ENCODE results near the gene ZNF749. TPM values are rescaled to one million over a fixed set of nuclear protein-coding genes. Genes with fewer than 3 reads are reported as not detected.

Gene ZNF749
- total RNA-seq, 6 donors from 2014 or later = 6.9 to 16.1 (median 9.0) TPM

GRCh38 chr19:57437931-57438330, 2.8 kb downstream of the ZNF749 start:
- Histone ChIP-seq H3K9me3 (peaks cover 0 to 27% (median 15%) of the 10 kb centered on the region in 4 donors), H3K4me3 (no peak overlapping the region), H3K36me3 (peaks cover 0 to 12% (median 6%) of the 10 kb centered on the region in 4 donors), H3K4me1 (peaks cover 15 to 21% (median 17%) of the 10 kb centered on the region in 4 donors), H3K27me3 (no peaks in the 10 kb centered on the region), H3K27ac (no peak overlapping the region)
- no peak for DNase-seq
- 65 to 70% methylated on average over 4 of the region's 4 CpGs for WGBS, 2 donors
- no peak for ATAC-seq (ENCODE audit: low FRiP score in 2 of 2)
- TF ChIP-seq POLR2AphosphoS5 (IDR thresholded peaks at IDR 0.05) = no peak
- TF ChIP-seq EP300 (IDR thresholded peaks at IDR 0.05) = no peak
- no peak for TF ChIP-seq POLR2A (IDR thresholded peaks at IDR 0.05)
- TF ChIP-seq, protein P1, sequence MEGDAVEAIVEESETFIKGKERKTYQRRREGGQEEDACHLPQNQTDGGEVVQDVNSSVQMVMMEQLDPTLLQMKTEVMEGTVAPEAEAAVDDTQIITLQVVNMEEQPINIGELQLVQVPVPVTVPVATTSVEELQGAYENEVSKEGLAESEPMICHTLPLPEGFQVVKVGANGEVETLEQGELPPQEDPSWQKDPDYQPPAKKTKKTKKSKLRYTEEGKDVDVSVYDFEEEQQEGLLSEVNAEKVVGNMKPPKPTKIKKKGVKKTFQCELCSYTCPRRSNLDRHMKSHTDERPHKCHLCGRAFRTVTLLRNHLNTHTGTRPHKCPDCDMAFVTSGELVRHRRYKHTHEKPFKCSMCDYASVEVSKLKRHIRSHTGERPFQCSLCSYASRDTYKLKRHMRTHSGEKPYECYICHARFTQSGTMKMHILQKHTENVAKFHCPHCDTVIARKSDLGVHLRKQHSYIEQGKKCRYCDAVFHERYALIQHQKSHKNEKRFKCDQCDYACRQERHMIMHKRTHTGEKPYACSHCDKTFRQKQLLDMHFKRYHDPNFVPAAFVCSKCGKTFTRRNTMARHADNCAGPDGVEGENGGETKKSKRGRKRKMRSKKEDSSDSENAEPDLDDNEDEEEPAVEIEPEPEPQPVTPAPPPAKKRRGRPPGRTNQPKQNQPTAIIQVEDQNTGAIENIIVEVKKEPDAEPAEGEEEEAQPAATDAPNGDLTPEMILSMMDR (IDR thresholded peaks at IDR 0.05) = no peak

- Histone ChIP-seq H3K9me3 (peaks cover 0 to 36% (median 25%) of the 10 kb centered on the region in 4 donors), H3K36me3 (peaks cover 5 to 22% (median 16%) of the 10 kb centered on the region in 4 donors)
- no peak for ATAC-seq (ENCODE audit: low FRiP score in 2 of 2)
Measured at GRCh38 chr19:57438925-57439324, 3.8 kb downstream of the ZNF749 start.

GRCh38 chr19:57441979-57442752, 7.0 kb downstream of the ZNF749 start:
- H3K36me3 ChIP-seq = peaks cover 8 to 38% (median 26%) of the 10 kb centered on the region in 4 donors
- ATAC-seq (ENCODE audit: low FRiP score in 2 of 2) (no peak), DNase-seq (no peak)
- peaks cover 6 to 63% (median 44%) of the 10 kb centered on the region in 4 donors for H3K9me3 ChIP-seq
- TF ChIP-seq EP300 (IDR thresholded peaks at IDR 0.05) = no peak
- no peak for TF ChIP-seq POLR2A (IDR thresholded peaks at IDR 0.05)
- TF ChIP-seq, protein P1 (IDR thresholded peaks at IDR 0.05) = no peak
- TF ChIP-seq POLR2AphosphoS5 (IDR thresholded peaks at IDR 0.05) = no peak
- H3K4me3 ChIP-seq = no peak overlapping the region
- no peaks in the 10 kb centered on the region for H3K27me3 ChIP-seq
- H3K27ac ChIP-seq = no peak overlapping the region
- no peaks in the 10 kb centered on the region for H3K4me1 ChIP-seq
- 87 to 89% methylated on average over 7 of the region's 7 CpGs for WGBS, 2 donors

More at GRCh38 chr19:57438925-57439324, 3.8 kb downstream of the ZNF749 start:
- H3K4me3 ChIP-seq = no peak overlapping the region
- no peak for DNase-seq
- no peaks in the 10 kb centered on the region for H3K27me3 ChIP-seq
- H3K27ac ChIP-seq = no peak overlapping the region
- H3K4me1 ChIP-seq = peaks cover 15 to 21% (median 17%) of the 10 kb centered on the region in 4 donors
- 89 to 96% methylated on average over 9 of the region's 9 CpGs for WGBS, 2 donors
- TF ChIP-seq, protein P1 (IDR thresholded peaks at IDR 0.05) = no peak

DNA sequence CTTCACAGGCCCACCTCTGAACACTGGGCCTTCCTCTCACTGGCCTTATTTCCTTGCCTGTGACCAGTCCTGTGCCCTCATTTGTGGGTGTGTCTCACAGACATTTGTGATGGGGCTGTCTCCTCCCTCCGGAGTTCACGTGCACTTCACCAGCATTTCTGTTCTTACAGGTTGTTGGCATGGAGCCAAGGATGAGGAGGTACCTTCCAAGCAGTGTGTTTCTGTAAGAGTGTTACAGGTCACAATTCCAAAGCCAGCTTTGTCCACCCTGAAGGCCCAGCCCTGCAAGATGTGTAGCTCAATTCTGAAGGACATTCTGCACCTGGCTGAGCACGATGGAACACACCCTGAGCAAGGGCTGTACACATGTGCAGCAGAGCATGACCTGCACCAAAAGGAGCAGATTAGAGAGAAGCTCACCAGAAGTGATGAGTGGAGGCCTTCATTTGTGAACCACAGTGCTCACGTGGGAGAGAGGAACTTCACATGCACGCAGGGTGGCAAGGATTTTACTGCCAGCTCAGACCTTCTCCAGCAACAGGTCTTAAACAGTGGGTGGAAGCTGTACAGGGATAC, 8.1 kb downstream of the ZNF749 start:
- ATAC-seq (ENCODE audit: low FRiP score in 2 of 2) (no peak), DNase-seq (no peak)
- TF ChIP-seq, protein P1 (IDR thresholded peaks at IDR 0.05) = no peak
- no peak for TF ChIP-seq POLR2A (IDR thresholded peaks at IDR 0.05)
- TF ChIP-seq EP300 (IDR thresholded peaks at IDR 0.05) = no peak
- TF ChIP-seq POLR2AphosphoS5 (IDR thresholded peaks at IDR 0.05) = no peak
- Histone ChIP-seq H3K27me3 (no peaks in the 10 kb centered on the region), H3K27ac (no peak overlapping the region), H3K36me3 (peaks cover 8 to 35% (median 26%) of the 10 kb centered on the region in 4 donors), H3K9me3 (peaks cover 11 to 63% (median 46%) of the 10 kb centered on the region in 4 donors), H3K4me3 (no peak overlapping the region), H3K4me1 (no peaks in the 10 kb centered on the region)
- 89% methylated on average over 5 of the region's 5 CpGs for WGBS, 2 donors

Data from upper lobe of left lung (tissue), 6 donors.